Measurements from ENCODE around the gene NSMCE4A. TPM values are rescaled to one million over a fixed set of nuclear protein-coding genes. Genes with fewer than 3 reads are reported as not detected.

Gene NSMCE4A
- total RNA-seq, 2 experiments from 2014 or later = 34.2 to 36.5 TPM

DNA sequence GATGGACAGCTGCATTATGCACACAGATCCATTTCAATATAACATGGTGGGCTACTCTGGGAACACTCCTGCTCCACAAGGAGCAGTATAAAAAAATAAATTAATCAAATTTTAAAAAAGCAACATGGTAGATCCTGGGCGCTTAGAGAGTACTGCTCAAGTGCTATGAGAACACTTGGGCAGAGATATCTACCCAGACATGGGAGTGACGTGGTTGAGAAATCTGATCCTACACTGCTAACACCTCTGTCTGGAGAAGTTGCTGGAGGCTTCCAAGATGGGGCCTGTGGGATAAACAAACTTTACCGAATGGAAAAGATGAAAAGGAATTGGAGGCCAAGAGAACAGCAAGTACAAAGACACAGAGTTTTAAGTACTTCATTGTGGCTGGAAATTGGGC lies 9.0 kb downstream of the NSMCE4A start:
- H3K27ac Mint-ChIP-seq = no peak overlapping the region
- H3K4me1 Mint-ChIP-seq (ENCODE audit: low read depth) = no peaks in the 10 kb centered on the region
- no peaks in the 10 kb centered on the region for H3K9me3 ChIP-seq (ENCODE audit: control insufficient read depth in 1 of 2, insufficient read depth in 1 of 2, low read length in 2 of 2)
- no peak for DNase-seq
- peaks cover 82% of the 10 kb centered on the region for H3K36me3 Mint-ChIP-seq (ENCODE audit: low read depth)
- intact Hi-C loops (cut with DNase I, micrococcal nuclease) = no loop called here
- POLR2A ChIA-PET = no interaction called here
- no peaks in the 10 kb centered on the region for H3K4me1 ChIP-seq (ENCODE audit: insufficient read depth, low read length)
- H3K27me3 ChIP-seq (ENCODE audit: control insufficient read depth in 1 of 2, insufficient read depth in 2 of 2, low read length in 2 of 2) = no peaks in the 10 kb centered on the region
- no peak overlapping the region for H3K27ac ChIP-seq (ENCODE audit: low read depth in 1 of 2, low read length in 2 of 2)
- no peaks in the 10 kb centered on the region for H3K27me3 Mint-ChIP-seq
- no peaks in the 10 kb centered on the region for H3K9me3 Mint-ChIP-seq
- TF ChIP-seq, protein P1, sequence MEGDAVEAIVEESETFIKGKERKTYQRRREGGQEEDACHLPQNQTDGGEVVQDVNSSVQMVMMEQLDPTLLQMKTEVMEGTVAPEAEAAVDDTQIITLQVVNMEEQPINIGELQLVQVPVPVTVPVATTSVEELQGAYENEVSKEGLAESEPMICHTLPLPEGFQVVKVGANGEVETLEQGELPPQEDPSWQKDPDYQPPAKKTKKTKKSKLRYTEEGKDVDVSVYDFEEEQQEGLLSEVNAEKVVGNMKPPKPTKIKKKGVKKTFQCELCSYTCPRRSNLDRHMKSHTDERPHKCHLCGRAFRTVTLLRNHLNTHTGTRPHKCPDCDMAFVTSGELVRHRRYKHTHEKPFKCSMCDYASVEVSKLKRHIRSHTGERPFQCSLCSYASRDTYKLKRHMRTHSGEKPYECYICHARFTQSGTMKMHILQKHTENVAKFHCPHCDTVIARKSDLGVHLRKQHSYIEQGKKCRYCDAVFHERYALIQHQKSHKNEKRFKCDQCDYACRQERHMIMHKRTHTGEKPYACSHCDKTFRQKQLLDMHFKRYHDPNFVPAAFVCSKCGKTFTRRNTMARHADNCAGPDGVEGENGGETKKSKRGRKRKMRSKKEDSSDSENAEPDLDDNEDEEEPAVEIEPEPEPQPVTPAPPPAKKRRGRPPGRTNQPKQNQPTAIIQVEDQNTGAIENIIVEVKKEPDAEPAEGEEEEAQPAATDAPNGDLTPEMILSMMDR (IDR thresholded peaks at IDR 0.05) = no peak
- H3K36me3 ChIP-seq (ENCODE audit: insufficient read depth, low read length) = peaks cover 64% of the 10 kb centered on the region
- no peak overlapping the region for H3K4me3 Mint-ChIP-seq
- H3K4me3 ChIP-seq (ENCODE audit: low read length) = no peak overlapping the region
- CTCF ChIA-PET = no interaction called here
- no peak for ATAC-seq (ENCODE audit: poor library complexity)

DNA sequence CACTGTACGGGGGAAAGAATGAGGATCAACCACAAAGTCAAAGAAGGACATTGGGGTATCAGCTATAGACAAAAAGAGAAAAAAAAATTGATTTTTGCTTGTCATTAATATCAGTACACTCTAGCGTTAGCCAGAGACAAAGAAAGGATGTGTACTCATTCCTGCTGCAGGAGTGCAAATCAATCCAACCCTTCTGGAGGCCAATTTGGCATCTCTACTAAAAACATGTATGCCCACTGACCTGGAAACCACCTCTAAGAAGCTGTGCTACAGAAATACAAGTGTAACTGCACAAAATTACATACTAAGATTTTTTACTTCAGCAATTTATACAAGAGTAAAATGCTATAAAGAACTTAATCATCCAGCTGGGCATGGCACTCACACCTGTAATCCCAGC lies 13.6 kb downstream of the NSMCE4A start:
- H3K4me1 Mint-ChIP-seq (ENCODE audit: low read depth) = no peaks in the 10 kb centered on the region
- DNase-seq (no peak), ATAC-seq (ENCODE audit: poor library complexity) (no peak)
- TF ChIP-seq, protein P1 (IDR thresholded peaks at IDR 0.05) = no peak
- Histone ChIP-seq H3K4me1 (ENCODE audit: insufficient read depth, low read length) (no peaks in the 10 kb centered on the region), H3K27me3 (ENCODE audit: control insufficient read depth in 1 of 2, insufficient read depth in 2 of 2, low read length in 2 of 2) (no peaks in the 10 kb centered on the region), H3K36me3 (ENCODE audit: insufficient read depth, low read length) (peaks cover 49% of the 10 kb centered on the region), H3K4me3 (ENCODE audit: low read length) (no peak overlapping the region), H3K9me3 (ENCODE audit: control insufficient read depth in 1 of 2, insufficient read depth in 1 of 2, low read length in 2 of 2) (no peaks in the 10 kb centered on the region), H3K27ac (ENCODE audit: low read depth in 1 of 2, low read length in 2 of 2) (no peak overlapping the region)
- H3K27ac Mint-ChIP-seq = no peak overlapping the region
- no peaks in the 10 kb centered on the region for H3K9me3 Mint-ChIP-seq
- H3K36me3 Mint-ChIP-seq (ENCODE audit: low read depth) = peaks cover 76% of the 10 kb centered on the region
- CTCF ChIA-PET = no interaction called here
- H3K4me3 Mint-ChIP-seq = no peak overlapping the region
- H3K27me3 Mint-ChIP-seq = no peaks in the 10 kb centered on the region
- intact Hi-C loops (cut with DNase I, micrococcal nuclease) = no loop called here
- POLR2A ChIA-PET = no interaction called here

DNA sequence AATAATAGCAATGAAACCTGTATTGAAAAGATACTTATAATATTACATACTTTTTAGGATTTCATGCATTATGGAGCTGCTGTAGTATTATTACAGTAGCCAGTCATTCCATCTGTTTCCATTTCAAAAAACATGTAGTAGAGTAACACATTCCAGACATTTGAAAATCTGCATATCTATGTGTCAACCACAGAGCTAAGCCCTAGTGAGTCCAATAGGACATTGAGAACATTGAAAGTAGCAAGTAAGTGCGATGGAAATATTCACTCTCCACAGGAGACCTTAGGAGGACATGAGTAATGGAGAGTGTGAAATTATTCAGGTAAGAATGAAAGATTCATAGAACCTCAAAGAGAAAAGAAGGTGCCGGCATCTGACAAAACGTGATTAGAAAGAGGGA lies 15.3 kb downstream of the NSMCE4A start:
- H3K27me3 ChIP-seq (ENCODE audit: control insufficient read depth in 1 of 2, insufficient read depth in 2 of 2, low read length in 2 of 2) = no peaks in the 10 kb centered on the region
- peaks cover 36% of the 10 kb centered on the region for H3K36me3 ChIP-seq (ENCODE audit: insufficient read depth, low read length)
- H3K4me3 ChIP-seq (ENCODE audit: low read length) = no peak overlapping the region
- TF ChIP-seq, protein P1 (IDR thresholded peaks at IDR 0.05) = no peak
- H3K9me3 ChIP-seq (ENCODE audit: control insufficient read depth in 1 of 2, insufficient read depth in 1 of 2, low read length in 2 of 2) = no peaks in the 10 kb centered on the region
- H3K27me3 Mint-ChIP-seq = no peaks in the 10 kb centered on the region
- H3K27ac ChIP-seq (ENCODE audit: low read depth in 1 of 2, low read length in 2 of 2) = no peak overlapping the region
- no peaks in the 10 kb centered on the region for H3K4me1 Mint-ChIP-seq (ENCODE audit: low read depth)
- H3K4me3 Mint-ChIP-seq = no peak overlapping the region
- no peaks in the 10 kb centered on the region for H3K4me1 ChIP-seq (ENCODE audit: insufficient read depth, low read length)
- intact Hi-C loops (cut with DNase I, micrococcal nuclease) = no loop called here
- DNase-seq (no peak), ATAC-seq (ENCODE audit: poor library complexity) (no peak)
- peaks cover 74% of the 10 kb centered on the region for H3K36me3 Mint-ChIP-seq (ENCODE audit: low read depth)
- POLR2A ChIA-PET = no interaction called here
- CTCF ChIA-PET = no interaction called here
- no peak overlapping the region for H3K27ac Mint-ChIP-seq
- no peaks in the 10 kb centered on the region for H3K9me3 Mint-ChIP-seq

All from CD4-positive, alpha-beta T cell (primary cell).